Measurements from ENCODE around the gene THRB. TPM values are rescaled to one million over a fixed set of nuclear protein-coding genes. Genes with fewer than 3 reads are reported as not detected.

THRB gene
- total and polyA plus RNA-seq, 8 donors, result 3.6 to 47.3 (median 14.5) TPM

GRCh38 chr3:24506966-24507775, 12.5 kb upstream of the THRB start:
- Histone ChIP-seq H3K4me3 (no peak overlapping the region), H3K27ac (peak overlapping the region in 1 of 5 donors; percentile 36), H3K36me3 (no peaks in the 10 kb centered on the region), H3K9me3 (no peaks in the 10 kb centered on the region), H3K4me1 (peaks cover 0 to 10% (median 3%) of the 10 kb centered on the region in 4 donors), H3K27me3 (no peaks in the 10 kb centered on the region)
- WGBS, 5 donors, result 68 to 75% (median 69%) methylated on average over 3 of the region's 3 CpGs
- intact Hi-C loops (cut with DNase I; ENCODE audit: low total_unique reads), result no loop called here
- DNase-seq, result peak in 1 of 2 donors; percentile 29
- TF ChIP-seq EP300 (IDR thresholded peaks at IDR 0.05) (no peak), POLR2A (IDR thresholded peaks at IDR 0.05) (no peak), POLR2AphosphoS5 (IDR thresholded peaks at IDR 0.05) (peak in 1 of 3 donors; percentile 40)

DNA sequence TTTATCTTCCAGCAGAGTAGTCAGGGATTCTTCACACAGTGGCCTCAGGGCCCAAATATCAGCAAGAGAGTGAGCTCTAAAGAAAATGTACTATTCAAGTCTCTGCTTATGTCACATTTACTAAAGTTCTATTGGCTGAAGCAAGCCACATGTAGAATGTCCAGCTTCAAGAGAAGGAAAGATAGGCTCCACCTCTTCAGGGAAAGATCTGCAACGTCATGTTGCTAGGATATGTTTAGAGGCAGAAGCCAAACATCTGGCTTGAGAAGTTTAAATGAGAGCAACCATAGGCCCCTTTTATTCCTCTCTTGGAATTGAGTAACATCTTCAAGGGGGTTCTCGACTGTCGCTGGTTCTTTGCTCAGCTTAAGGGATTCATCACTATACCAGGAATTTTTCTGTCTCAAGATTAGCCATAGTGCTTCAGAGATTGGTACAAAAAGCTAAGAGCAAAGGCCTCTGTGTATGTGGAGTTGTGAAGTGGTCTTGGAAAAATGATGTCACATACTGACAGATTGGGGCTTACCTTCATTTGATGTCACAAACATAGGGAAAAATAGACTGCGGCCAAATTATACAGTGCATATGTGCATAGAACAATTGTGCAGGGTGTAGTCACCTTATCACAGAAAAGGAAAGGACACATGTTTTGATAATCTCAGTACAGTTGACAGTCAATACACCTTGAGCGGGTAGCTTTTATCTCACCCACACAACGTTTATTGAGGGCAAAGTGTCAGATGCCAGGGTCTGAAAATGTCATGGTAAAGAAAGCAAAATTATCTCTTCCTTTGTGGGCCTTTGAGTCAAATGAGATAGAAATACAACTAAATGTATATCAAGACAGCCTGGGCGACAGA, 11.3 kb upstream of the THRB start:
- intact Hi-C loops (cut with DNase I; ENCODE audit: low total_unique reads), result no loop called here
- no peak for TF ChIP-seq EP300 (IDR thresholded peaks at IDR 0.05)
- TF ChIP-seq, protein P1, sequence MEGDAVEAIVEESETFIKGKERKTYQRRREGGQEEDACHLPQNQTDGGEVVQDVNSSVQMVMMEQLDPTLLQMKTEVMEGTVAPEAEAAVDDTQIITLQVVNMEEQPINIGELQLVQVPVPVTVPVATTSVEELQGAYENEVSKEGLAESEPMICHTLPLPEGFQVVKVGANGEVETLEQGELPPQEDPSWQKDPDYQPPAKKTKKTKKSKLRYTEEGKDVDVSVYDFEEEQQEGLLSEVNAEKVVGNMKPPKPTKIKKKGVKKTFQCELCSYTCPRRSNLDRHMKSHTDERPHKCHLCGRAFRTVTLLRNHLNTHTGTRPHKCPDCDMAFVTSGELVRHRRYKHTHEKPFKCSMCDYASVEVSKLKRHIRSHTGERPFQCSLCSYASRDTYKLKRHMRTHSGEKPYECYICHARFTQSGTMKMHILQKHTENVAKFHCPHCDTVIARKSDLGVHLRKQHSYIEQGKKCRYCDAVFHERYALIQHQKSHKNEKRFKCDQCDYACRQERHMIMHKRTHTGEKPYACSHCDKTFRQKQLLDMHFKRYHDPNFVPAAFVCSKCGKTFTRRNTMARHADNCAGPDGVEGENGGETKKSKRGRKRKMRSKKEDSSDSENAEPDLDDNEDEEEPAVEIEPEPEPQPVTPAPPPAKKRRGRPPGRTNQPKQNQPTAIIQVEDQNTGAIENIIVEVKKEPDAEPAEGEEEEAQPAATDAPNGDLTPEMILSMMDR (IDR thresholded peaks at IDR 0.05), result no peak
- no peak for TF ChIP-seq POLR2AphosphoS5 (IDR thresholded peaks at IDR 0.05)
- Histone ChIP-seq H3K4me3 (no peak overlapping the region), H3K27ac (no peak overlapping the region), H3K27me3 (no peaks in the 10 kb centered on the region), H3K36me3 (no peaks in the 10 kb centered on the region), H3K4me1 (peaks cover 0 to 10% (median 3%) of the 10 kb centered on the region in 4 donors), H3K9me3 (no peaks in the 10 kb centered on the region)
- WGBS, 5 donors, result 51 to 67% (median 59%) methylated on average over 7 of the region's 7 CpGs
- DNase-seq, result peak in 1 of 2 donors; percentile 65

DNA sequence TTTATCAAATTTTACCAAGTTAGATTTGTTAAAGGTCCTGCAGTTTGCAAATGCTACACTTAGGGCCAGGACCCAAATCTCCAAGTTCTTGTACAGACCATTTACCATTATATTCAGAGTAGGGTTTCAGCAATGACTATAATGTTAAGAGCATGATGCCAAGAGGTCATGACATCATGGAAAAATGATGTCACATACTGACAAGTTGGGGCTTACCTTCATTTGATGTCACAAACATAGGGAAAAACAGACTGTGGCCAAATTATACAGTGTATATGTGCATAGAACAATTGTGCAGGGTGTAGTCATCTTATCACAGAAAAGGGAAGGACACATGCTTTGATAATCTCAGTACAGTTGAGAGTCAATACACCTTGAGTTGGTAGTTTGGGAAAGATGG, 10.1 kb upstream of the THRB start:
- DNase-seq, result no peak
- TF ChIP-seq EP300 (IDR thresholded peaks at IDR 0.05) (no peak), POLR2A (IDR thresholded peaks at IDR 0.05) (no peak), POLR2AphosphoS5 (IDR thresholded peaks at IDR 0.05) (no peak)
- TF ChIP-seq, protein P1 (IDR thresholded peaks at IDR 0.05), result no peak
- H3K4me3 ChIP-seq, result no peak overlapping the region
- no peak overlapping the region for H3K27ac ChIP-seq
- no peaks in the 10 kb centered on the region for H3K36me3 ChIP-seq
- intact Hi-C loops (cut with DNase I; ENCODE audit: low total_unique reads), result no loop called here
- H3K9me3 ChIP-seq, result no peaks in the 10 kb centered on the region
- H3K27me3 ChIP-seq, result no peaks in the 10 kb centered on the region
- peaks cover 0 to 10% (median 3%) of the 10 kb centered on the region in 4 donors for H3K4me1 ChIP-seq

GRCh38 chr3:24503616-24504113, 9.0 kb upstream of the THRB start:
- DNase-seq, result no peak
- intact Hi-C loops (cut with DNase I; ENCODE audit: low total_unique reads), result no loop called here

More at GRCh38 chr3:24503616-24504113, 9.0 kb upstream of the THRB start:
- TF ChIP-seq POLR2AphosphoS5 (IDR thresholded peaks at IDR 0.05) (no peak), POLR2A (IDR thresholded peaks at IDR 0.05) (no peak), EP300 (IDR thresholded peaks at IDR 0.05) (no peak)
- TF ChIP-seq, protein P1 (IDR thresholded peaks at IDR 0.05), result no peak
- H3K36me3 ChIP-seq, result no peaks in the 10 kb centered on the region
- WGBS, 5 donors, result 88 to 92% (median 88%) methylated on average over 3 of the region's 3 CpGs
- H3K4me1 ChIP-seq, result peaks cover 0 to 10% (median 3%) of the 10 kb centered on the region in 4 donors
- H3K9me3 ChIP-seq, result no peaks in the 10 kb centered on the region
- no peak overlapping the region for H3K4me3 ChIP-seq
- H3K27me3 ChIP-seq, result no peaks in the 10 kb centered on the region
- H3K27ac ChIP-seq, result no peak overlapping the region
